Measurements from ENCODE around the gene TXNRD3.

TXNRD3 gene

GRCh38 chr3:126676919-126677705 is 22.2 kb upstream of the TXNRD3 start:
- no peak for TF ChIP-seq CTCF (conservative IDR thresholded peaks at IDR 0.05; ENCODE audit: low read depth)

GRCh38 chr3:126672741-126673140 is 17.8 kb upstream of the TXNRD3 start:
- H3K27ac ChIP-seq, result no peak overlapping the region
- ChIA-PET CTCF (no interaction called here), POLR2A (ENCODE audit: low non-redundant PET) (no interaction called here)
- no peak for TF ChIP-seq CTCF (conservative IDR thresholded peaks at IDR 0.05; ENCODE audit: low read depth)
- no peak for DNase-seq (ENCODE audit: low spot score)

More at GRCh38 chr3:126676919-126677705, 22.2 kb upstream of the TXNRD3 start:
- CTCF ChIA-PET, result interaction anchor here (0.6 kb wide), 1 partner anchor 35 kb away, joined by 3 read pairs; no protein-coding TSS in a partner anchor
- POLR2A ChIA-PET (ENCODE audit: low non-redundant PET), result no interaction called here
- DNase-seq (ENCODE audit: low spot score), result no peak
- H3K27ac ChIP-seq, result no peak overlapping the region

GRCh38 chr3:126672340-126672739 is 17.4 kb upstream of the TXNRD3 start:
- CTCF ChIA-PET, result no interaction called here

GRCh38 chr3:126671521-126671920 is 16.6 kb upstream of the TXNRD3 start:
- no peak overlapping the region for H3K27ac ChIP-seq
- ChIA-PET CTCF (interaction anchor here (1.0 kb wide), 1 partner anchor 11 kb away, joined by 3 read pairs; no protein-coding TSS in a partner anchor), POLR2A (ENCODE audit: low non-redundant PET) (no interaction called here)
- TF ChIP-seq CTCF (conservative IDR thresholded peaks at IDR 0.05; ENCODE audit: low read depth), result no peak
- DNase-seq (ENCODE audit: low spot score), result no peak

More at GRCh38 chr3:126672340-126672739, 17.4 kb upstream of the TXNRD3 start:
- DNase-seq (ENCODE audit: low spot score), result no peak
- no peak for TF ChIP-seq CTCF (conservative IDR thresholded peaks at IDR 0.05; ENCODE audit: low read depth)
- H3K27ac ChIP-seq, result no peak overlapping the region
- POLR2A ChIA-PET (ENCODE audit: low non-redundant PET), result no interaction called here

- TF ChIP-seq CTCF (conservative IDR thresholded peaks at IDR 0.05; ENCODE audit: low read depth), result no peak
- ChIA-PET CTCF (no interaction called here), POLR2A (ENCODE audit: low non-redundant PET) (interaction anchor here (0.8 kb wide), 1 partner anchor 317 kb away, joined by 3 read pairs; no protein-coding TSS in a partner anchor)
- H3K27ac ChIP-seq, result no peak overlapping the region
- no peak for DNase-seq (ENCODE audit: low spot score)
Measured at GRCh38 chr3:126668450-126669401, 13.8 kb upstream of the TXNRD3 start.
